Upper lobe of left lung (tissue), 4 donors: ENCODE results near the gene B3GALT5.

Experiments used
- EP300 ChIP-seq, 4 donors: sonication (generic); formaldehyde crosslinking; IDR thresholded peaks; one replicate each; pipeline ENCODE4 v1.5.1; 2017; ENCODE audit warnings: antibody characterized with exemption in 4 of 4, control low read depth in 2 of 4
- POLR2A ChIP-seq, 4 donors: fragments of 450-650 bp; IDR thresholded peaks; one replicate each; pipeline ENCODE4 v1.5.1; 2016 to 2017; ENCODE audit warnings: antibody characterized with exemption in 4 of 4, mild to moderate bottlenecking in 2 of 4
- TF ChIP-seq, protein P1 (sequence below), 6 experiments: fragments of 450-650 bp in 4 of 6; fragments of 200-600 bp in 2 of 6; sonication (generic) in 2 of 6; IDR thresholded peaks; one replicate each; pipeline ENCODE4 v1.5.1; 2016 to 2019; ENCODE audit warnings: antibody characterized with exemption in 6 of 6

DNA sequence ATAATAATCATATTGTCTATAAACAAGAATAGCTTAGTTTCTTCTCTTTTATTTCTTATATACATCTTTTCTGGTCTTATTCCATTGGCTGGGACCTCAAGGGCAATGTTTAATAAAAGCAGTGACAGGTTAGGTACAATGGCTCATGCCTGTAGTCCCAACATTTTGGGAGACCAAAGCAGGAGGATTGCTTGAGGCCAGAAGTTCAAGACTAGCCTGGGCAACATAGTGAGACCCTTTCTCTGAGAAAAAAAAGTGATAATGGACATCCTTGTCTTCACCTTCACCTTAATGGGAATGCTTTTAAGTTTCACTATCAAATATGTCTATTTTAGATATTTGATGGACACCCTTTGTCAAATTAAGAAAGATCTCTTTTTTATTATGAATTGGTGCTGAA is 8.1 kb downstream of the B3GALT5 start:
- TF ChIP-seq, protein P1, sequence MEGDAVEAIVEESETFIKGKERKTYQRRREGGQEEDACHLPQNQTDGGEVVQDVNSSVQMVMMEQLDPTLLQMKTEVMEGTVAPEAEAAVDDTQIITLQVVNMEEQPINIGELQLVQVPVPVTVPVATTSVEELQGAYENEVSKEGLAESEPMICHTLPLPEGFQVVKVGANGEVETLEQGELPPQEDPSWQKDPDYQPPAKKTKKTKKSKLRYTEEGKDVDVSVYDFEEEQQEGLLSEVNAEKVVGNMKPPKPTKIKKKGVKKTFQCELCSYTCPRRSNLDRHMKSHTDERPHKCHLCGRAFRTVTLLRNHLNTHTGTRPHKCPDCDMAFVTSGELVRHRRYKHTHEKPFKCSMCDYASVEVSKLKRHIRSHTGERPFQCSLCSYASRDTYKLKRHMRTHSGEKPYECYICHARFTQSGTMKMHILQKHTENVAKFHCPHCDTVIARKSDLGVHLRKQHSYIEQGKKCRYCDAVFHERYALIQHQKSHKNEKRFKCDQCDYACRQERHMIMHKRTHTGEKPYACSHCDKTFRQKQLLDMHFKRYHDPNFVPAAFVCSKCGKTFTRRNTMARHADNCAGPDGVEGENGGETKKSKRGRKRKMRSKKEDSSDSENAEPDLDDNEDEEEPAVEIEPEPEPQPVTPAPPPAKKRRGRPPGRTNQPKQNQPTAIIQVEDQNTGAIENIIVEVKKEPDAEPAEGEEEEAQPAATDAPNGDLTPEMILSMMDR (IDR thresholded peaks at IDR 0.05) = no peak
- TF ChIP-seq EP300 (IDR thresholded peaks at IDR 0.05) (no peak), POLR2A (IDR thresholded peaks at IDR 0.05) (no peak)
